NCI-H345 (cell line): ENCODE results near the gene SMG9.

Experiments
- DNase-seq: peaks from one replicate; lab custom pipeline; 2025; lab: John Stamatoyannopoulos, UW

The SMG9 gene

GRCh38 chr19:43755256-43755801 is 567 bp upstream of the SMG9 start:
- DNase-seq: peak; percentile 79

- no peak for DNase-seq
Measured at GRCh38 chr19:43754253-43754502, 584 bp downstream of the SMG9 start.

- no peak for DNase-seq
Measured at GRCh38 chr19:43752287-43752875, 2.4 kb downstream of the SMG9 start.

- DNase-seq: no peak
Measured at GRCh38 chr19:43751466-43752220, 3.1 kb downstream of the SMG9 start.

GRCh38 chr19:43749898-43750297 is 4.9 kb downstream of the SMG9 start:
- DNase-seq: no peak

GRCh38 chr19:43749152-43749551 is 5.6 kb downstream of the SMG9 start:
- DNase-seq: no peak

- DNase-seq: no peak
Measured at GRCh38 chr19:43748685-43749084, 6.1 kb downstream of the SMG9 start.

- DNase-seq: no peak
Measured at GRCh38 chr19:43748205-43748594, 6.6 kb downstream of the SMG9 start.

GRCh38 chr19:43747557-43748204 is 7.1 kb downstream of the SMG9 start:
- no peak for DNase-seq

- no peak for DNase-seq
Measured at GRCh38 chr19:43743059-43743458, 11.7 kb downstream of the SMG9 start.

- no peak for DNase-seq
Measured at GRCh38 chr19:43741075-43741825, 13.5 kb downstream of the SMG9 start.

- DNase-seq: no peak
Measured at GRCh38 chr19:43739439-43740235, 15.1 kb downstream of the SMG9 start.

- no peak for DNase-seq
Measured at GRCh38 chr19:43738780-43739211, 16.0 kb downstream of the SMG9 start.

- no peak for DNase-seq
Measured at GRCh38 chr19:43735957-43736356, 18.8 kb downstream of the SMG9 start.

GRCh38 chr19:43735013-43735412 is 19.7 kb downstream of the SMG9 start:
- no peak for DNase-seq

- no peak for DNase-seq
Measured at GRCh38 chr19:43731846-43732245, 22.9 kb downstream of the SMG9 start.

GRCh38 chr19:43731346-43731745 is 23.4 kb downstream of the SMG9 start:
- DNase-seq: no peak

GRCh38 chr19:43729919-43730318 is 24.8 kb downstream of the SMG9 start:
- DNase-seq: no peak

- no peak for DNase-seq
Measured at GRCh38 chr19:43727593-43727853, 27.2 kb downstream of the SMG9 start.

GRCh38 chr19:43726736-43727592 is 27.8 kb downstream of the SMG9 start:
- no peak for DNase-seq

GRCh38 chr19:43725468-43725867 is 29.3 kb downstream of the SMG9 start:
- no peak for DNase-seq
